ENCODE data around the gene SLC1A2.

SLC1A2 gene

DNA sequence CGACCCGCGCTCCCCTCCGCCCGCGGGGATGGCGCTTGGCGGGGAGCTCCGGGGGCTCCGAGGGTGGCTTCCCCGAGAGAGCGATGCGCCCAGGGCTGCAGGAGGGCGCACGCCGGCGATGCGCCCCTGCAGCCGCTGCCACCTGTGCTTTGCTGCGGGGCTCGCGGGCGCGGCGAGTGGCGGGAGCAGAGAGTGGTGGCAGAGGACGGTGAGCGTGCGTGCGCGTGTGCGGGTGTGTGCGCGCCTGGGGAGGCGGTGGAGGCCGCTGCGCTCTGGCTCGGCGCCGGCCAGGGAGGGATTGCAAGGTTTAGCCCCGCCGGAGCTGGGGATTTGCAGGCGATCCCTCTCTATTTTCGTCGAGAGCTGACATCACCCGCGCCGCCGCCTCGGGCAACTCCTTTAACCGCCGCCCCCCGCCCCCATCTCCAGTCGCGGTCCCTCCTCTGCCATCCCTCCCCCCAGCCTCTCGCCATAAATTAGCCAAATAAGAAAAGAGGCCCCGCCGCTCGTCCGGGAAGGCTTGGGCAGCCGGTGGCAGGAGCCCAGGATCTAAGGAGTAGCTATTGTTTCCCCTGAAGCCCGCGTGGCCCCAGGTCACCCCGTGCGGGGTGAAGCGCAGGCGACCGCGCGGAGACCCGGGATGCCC lies at the start of gene SLC1A2:
SLC1A2 (minus strand) TSS at position 375 of the 646 bp plus-strand sequence. CDS start 592 bp downstream, outside the sequence.
- POLR2A ChIA-PET: interaction anchor here (0.7 kb wide), 1 partner anchor 198 kb away, joined by 3 read pairs; no protein-coding TSS in a partner anchor
- CTCF ChIA-PET: interaction anchor here (1.2 to 1.6 kb wide), 4 partner anchors 9 to 907 kb away, joined by 3 to 7 read pairs (median 4); no protein-coding TSS in a partner anchor
- DNase-seq (ENCODE audit: low read depth, low spot score): no peak

DNA sequence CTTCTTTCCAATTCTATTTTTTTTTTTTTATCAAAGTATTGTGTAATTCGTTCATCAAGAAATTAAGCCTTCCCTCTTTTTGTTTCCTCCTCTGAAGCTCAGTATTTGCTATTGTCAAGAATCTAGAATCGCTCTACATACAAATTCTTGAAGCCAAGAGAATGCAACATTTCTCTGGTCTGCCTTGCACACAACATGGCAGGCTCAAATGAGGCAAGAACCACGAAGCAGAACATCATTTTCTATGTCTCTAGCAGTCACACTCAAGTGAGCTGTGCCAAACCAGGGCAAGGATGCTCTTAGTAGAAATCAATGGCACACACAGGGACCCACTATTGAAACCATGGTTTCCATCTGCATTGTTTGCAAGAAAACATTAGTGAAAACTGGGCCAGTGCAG lies 46.7 kb upstream of the SLC1A2 start:
- CTCF ChIA-PET: interaction anchor here (0.9 to 1.4 kb wide), 3 partner anchors 15 to 800 kb away, joined by 3 to 4 read pairs (median 3); no protein-coding TSS in a partner anchor
- no peak overlapping the region for H3K4me3 ChIP-seq (ENCODE audit: low read depth, low read length)
- no peak for DNase-seq (ENCODE audit: low read depth, low spot score)
- POLR2A ChIA-PET: no interaction called here
- TF ChIP-seq, protein P1, sequence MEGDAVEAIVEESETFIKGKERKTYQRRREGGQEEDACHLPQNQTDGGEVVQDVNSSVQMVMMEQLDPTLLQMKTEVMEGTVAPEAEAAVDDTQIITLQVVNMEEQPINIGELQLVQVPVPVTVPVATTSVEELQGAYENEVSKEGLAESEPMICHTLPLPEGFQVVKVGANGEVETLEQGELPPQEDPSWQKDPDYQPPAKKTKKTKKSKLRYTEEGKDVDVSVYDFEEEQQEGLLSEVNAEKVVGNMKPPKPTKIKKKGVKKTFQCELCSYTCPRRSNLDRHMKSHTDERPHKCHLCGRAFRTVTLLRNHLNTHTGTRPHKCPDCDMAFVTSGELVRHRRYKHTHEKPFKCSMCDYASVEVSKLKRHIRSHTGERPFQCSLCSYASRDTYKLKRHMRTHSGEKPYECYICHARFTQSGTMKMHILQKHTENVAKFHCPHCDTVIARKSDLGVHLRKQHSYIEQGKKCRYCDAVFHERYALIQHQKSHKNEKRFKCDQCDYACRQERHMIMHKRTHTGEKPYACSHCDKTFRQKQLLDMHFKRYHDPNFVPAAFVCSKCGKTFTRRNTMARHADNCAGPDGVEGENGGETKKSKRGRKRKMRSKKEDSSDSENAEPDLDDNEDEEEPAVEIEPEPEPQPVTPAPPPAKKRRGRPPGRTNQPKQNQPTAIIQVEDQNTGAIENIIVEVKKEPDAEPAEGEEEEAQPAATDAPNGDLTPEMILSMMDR (IDR thresholded peaks at IDR 0.05; ENCODE audit: insufficient read depth, low read length, missing control alignments): no peak

More for the DNA sequence above, at the start of gene SLC1A2:
- H3K4me3 ChIP-seq (ENCODE audit: low read depth, low read length): peak within 1 kb of the TSS; percentile 54
- TF ChIP-seq, protein P1 (IDR thresholded peaks at IDR 0.05; ENCODE audit: insufficient read depth, low read length, missing control alignments): no peak

DNA sequence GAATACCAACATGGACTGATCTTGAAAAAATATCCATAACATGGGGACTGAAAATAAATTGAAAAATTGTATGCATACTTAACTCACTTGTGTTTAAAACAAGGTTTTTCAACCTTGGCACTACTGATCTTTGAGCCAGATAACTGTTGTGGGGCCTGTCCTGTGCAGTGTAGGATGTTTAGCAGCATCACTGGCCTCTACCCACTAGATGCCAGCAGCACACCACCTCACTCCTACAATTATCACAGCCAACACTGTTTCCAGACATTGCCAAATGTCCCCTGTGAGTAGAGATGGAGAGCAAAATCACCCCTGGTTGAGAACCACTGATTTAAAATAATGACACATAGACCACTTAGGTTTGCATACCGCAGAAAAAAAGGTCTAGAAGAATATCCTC lies 45.0 kb upstream of the SLC1A2 start:
- ChIA-PET POLR2A (no interaction called here), CTCF (interaction anchor here (0.8 to 1.6 kb wide), 3 partner anchors 10 to 25 kb away, joined by 3 to 5 read pairs (median 3); no protein-coding TSS in a partner anchor)
- TF ChIP-seq, protein P1 (IDR thresholded peaks at IDR 0.05; ENCODE audit: insufficient read depth, low read length, missing control alignments): peak; percentile 44

DNA sequence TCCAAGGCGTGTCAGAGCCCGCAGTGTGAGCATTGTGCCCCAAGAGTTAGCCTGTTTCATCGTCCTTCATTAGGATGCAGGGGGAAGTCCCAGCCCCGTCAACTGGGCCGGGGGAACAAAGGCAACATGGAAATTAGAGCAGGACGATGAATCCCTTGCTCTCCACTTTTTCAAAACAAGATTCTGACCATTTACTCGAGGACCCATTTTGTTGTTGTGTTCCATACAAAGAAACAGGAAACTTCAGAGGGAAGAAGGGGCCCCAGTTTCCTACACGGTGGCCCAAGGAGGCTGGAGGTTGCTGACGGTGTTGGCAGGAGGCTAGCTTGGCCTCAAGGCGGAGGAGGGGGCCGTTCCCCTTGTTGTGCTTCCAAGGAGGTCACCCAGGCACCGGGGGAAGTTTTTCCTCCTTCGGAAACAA lies 44.0 kb upstream of the SLC1A2 start:
- DNase-seq (ENCODE audit: low read depth, low spot score): no peak
- no peak overlapping the region for H3K4me3 ChIP-seq (ENCODE audit: low read depth, low read length)
- TF ChIP-seq, protein P1 (IDR thresholded peaks at IDR 0.05; ENCODE audit: insufficient read depth, low read length, missing control alignments): no peak
- ChIA-PET CTCF (interaction anchor here (0.7 to 1.6 kb wide), 6 partner anchors 9 to 794 kb away, joined by 3 to 5 read pairs (median 4); no protein-coding TSS in a partner anchor), POLR2A (no interaction called here)

More for the DNA sequence above, 45.0 kb upstream of the SLC1A2 start:
- no peak for DNase-seq (ENCODE audit: low read depth, low spot score)
- no peak overlapping the region for H3K4me3 ChIP-seq (ENCODE audit: low read depth, low read length)

DNA sequence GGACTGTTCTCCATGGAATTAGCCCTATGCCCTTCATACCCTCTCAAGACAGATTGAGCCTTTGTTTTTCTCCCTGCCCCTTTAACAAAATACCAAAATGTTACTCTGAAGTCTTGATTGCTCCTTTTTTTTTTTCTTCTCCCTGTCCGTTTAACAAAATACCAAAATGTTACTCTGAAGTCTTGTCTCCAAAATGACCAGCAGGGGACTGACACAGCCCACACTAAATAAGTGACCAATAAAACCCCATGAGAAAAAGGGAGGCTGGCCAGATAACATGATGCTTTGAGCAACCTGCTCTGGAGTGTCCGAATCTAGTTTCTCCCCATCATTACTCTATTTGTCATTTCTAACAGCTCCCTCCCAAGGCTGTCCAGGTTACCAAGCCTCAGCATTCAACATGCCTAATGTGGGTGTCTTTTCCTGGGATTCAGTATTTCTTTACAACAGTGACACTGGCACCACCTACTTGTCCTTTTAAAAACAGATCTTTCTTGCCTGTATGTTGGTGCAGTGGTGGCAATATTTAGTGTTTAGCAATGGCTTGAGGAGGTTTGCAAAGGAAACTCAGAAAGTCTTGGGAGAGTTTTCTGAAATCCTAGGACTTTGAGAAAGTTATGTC lies 42.7 kb upstream of the SLC1A2 start:
- TF ChIP-seq, protein P1 (IDR thresholded peaks at IDR 0.05; ENCODE audit: insufficient read depth, low read length, missing control alignments): no peak
- CTCF ChIA-PET: interaction anchor here (1.1 to 1.2 kb wide), 3 partner anchors 12 to 23 kb away, joined by 3 to 5 read pairs (median 3); no protein-coding TSS in a partner anchor

DNA sequence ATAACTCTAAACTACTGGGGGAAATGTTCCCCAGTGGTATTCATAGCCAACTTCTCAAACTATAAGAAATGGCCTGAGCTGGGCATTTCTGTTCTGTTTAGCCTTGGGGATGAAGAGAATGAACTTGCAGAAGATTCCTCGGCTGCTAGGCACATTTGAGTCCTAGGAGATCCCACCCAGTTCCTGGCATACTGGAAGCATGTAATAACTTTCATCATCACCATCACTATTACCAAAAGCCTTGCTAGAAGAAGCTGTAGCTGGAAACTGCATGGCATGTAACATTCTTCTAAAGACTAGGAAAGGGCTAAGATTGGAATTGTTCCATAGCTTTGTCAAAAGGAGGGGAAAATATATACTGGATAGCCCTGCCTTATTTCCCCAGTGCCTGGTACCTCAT lies 40.1 kb upstream of the SLC1A2 start:
- ChIA-PET CTCF (interaction anchor here (0.9 to 1.6 kb wide), 5 partner anchors 9 to 497 kb away, joined by 3 to 4 read pairs (median 3); no protein-coding TSS in a partner anchor), POLR2A (interaction anchor here (0.6 kb wide), 1 partner anchor 917 kb away, joined by 3 read pairs; no protein-coding TSS in a partner anchor)
- H3K4me3 ChIP-seq (ENCODE audit: low read depth, low read length): no peak overlapping the region
- TF ChIP-seq, protein P1 (IDR thresholded peaks at IDR 0.05; ENCODE audit: insufficient read depth, low read length, missing control alignments): no peak
- DNase-seq (ENCODE audit: low read depth, low spot score): no peak

More for the DNA sequence above, 42.7 kb upstream of the SLC1A2 start:
- no peak overlapping the region for H3K4me3 ChIP-seq (ENCODE audit: low read depth, low read length)
- no peak for DNase-seq (ENCODE audit: low read depth, low spot score)
- POLR2A ChIA-PET: no interaction called here
